HG02884 (cell line): ENCODE data around the gene KPNA2.
"Not testable (repeated sequence)": the region's sequence is repeated elsewhere in the genome, so short reads cannot be mapped to it uniquely, and the experiment has no call there.

Experiments
- ATAC-seq: cut with Tn5 transposase; IDR thresholded peaks from one replicate; pipeline ENCODE4 v1.9.1; 2021; ENCODE audit warnings: mild to moderate bottlenecking, moderate library complexity; ENCODE audit not compliant: unreplicated experiment

KPNA2 gene

DNA sequence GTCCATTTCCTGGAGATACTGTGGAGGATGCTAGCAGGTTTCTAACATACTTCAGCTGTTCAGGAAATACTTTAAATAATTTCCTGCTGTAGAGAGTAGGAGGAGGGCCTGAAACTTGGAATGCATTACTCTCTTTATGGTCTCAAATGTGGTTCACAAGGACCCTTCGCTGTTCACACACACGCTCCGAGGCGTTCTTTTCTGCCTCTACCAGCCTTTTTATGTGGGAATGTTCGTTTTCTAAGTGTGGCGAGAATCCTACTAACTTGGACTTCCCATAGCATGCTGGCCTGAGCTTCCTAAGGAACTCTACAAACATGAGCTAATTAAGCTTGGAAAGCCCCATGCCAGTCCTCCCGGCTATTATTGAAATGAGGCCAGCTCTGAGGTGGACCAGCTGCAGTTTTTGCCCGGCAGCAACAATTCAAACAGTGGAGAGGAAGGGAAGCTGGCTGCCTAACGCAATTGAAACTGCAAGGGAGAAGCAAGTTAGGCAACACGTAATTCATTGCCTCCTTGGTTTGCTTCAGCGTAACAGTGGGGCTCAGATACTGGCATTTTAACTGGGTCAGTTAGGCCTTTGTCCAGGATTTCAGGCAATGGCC, 18.9 kb downstream of the KPNA2 start:
- no peak for ATAC-seq

DNA sequence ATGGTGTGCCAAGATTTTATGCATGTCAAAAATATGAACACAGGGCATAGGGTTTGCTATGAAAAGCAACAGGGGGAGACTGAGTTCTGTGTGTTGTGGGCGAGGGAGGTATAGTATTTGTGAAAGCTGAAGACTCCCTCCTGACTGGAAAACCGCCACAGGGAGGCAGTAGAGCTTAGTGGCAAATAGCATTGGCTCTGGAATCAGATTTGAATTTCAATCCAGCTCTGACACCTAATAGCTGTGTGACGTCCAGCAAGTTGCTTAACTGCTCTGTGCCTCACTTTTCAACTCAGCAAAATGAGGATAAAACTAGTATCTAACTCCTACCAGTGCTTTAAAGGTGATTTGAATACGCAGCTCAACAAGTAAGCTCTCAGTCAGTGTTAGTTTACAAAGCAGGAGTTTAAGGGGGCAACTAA, 22.0 kb downstream of the KPNA2 start:
- ATAC-seq, result no peak

DNA sequence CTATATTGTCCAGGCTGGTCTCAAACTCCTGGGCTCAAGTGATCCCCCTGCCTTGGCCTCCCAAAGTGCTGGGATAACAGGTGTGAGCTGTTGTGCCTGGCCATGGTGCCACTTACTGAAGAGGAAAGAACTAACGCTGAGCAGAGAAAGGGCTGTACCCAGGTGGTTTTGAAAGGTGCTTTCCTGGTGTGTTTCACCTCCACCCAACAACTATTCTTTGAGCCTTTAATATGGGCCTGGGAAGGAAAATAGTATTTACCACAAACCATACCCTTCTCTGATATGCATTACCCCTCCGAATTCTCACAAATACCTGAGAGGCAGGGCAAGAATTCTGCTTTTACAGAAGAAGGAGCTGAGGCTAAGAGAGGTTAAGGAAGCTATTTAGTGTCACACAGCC, 24.8 kb downstream of the KPNA2 start:
- ATAC-seq, result no peak

DNA sequence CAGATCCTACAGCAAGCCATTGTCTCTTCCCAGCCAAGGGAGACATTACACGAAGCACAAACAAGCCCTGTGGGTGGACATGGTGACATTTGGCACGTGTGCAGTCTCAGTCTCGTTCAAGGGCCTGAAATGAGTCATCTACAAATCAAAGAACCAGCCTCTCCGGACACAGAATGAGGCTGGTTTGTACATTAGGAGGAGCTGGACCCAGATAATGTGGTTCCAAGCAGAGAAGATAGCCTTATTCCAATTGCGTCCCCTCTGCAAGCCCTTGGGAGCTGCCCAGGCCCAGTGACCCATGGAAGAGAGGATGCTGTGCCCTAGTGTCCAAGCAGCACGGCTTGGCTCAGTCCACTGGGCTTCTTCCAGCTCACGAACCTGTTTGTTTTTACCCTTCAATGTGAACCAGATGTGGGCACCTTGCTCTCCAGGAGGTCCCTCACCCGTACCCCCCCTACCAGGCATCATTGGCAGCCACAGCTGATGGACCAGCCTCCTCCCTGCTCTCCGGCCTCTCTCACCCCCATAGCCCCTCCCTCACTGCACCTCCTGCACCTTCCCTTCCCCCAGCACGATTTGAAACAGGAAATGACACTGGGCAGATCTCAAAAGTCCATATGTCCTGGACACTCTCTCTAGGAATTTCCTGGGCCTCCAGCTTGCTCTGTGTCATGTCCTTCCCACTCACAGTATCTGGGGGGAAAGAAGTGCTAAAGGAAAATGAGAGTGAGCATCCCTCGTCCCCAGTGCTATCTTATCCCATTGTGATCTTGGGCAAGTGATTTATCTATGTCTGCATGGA, 26.2 kb downstream of the KPNA2 start:
- ATAC-seq, result no peak

DNA sequence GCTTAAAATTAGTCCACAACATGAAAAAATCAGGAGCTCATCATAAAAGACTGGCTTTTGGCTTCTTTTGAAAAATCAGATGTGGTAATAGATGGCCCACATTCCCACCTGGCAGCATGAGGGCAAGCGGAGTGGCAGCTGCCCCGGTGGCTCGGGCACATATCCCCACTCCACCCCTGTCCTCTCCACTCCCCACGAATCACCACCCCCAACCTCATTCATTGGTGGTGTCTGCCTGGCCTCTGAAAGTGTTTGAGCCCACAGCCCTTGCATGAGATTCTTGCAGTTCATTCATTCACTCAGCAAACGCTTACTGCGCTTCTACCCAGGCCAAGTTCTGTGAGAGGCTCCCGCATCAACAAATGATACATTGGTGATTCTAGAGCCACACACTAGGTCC, 29.8 kb downstream of the KPNA2 start:
- ATAC-seq, result not testable (repeated sequence)

DNA sequence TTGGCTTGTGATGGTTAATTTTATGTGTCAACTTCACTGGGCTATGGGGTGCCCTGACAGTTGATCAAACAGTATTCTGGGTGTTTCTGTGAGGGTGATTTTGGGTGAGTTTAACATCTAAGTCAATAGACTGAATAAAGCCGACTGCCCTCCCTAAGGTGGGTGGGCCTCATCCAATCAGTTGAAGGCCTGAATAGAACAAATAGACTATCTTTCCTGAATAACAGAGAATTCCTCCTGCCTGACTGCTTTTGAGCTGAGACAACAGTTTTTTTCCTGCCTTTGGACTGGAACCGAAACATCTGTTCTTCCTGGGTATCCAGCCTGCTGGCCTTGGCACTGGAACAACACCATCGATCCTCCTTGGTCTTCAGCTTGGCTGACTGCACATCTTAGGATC, 33.0 kb downstream of the KPNA2 start:
- not testable (repeated sequence) for ATAC-seq

DNA sequence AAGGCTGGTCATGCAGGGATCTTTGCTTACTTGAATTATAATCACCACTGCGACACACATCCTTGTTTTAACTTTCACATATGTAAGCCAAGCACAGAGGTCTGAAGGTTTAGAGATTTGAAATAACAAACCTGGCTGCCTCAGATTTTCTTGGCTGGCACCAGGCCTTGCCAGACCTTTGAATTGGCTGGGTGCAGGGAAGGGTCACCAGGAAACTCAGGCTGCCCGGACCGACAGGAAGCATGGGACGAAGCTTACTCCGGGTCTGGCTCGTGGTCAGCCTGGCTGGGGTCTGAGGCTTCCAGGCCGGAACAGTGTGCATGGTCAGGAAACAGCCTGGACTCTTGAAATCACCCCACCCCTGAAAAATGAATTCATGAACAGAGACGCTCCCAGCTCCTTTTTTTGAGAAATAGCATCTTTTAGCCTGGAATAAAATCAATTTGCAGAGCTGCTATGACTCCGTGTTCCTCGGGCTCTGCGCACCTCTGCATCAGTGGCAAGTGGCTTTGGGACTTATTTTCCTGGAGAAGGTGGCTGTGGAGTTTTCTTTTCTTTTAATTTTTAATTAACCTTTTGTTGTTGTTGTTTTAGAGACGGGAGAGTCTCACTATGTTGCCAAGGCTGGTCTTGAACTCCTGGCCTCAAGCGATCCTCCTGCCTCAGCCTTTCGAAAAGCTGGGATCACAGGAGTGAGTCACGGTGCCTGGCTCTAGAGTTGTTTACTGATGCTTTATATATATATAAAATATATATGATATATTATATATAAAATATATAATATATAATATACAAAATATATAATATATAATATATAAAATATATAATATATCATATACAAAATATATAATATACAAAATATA, 35.3 kb downstream of the KPNA2 start:
- ATAC-seq, result not testable (repeated sequence)

DNA sequence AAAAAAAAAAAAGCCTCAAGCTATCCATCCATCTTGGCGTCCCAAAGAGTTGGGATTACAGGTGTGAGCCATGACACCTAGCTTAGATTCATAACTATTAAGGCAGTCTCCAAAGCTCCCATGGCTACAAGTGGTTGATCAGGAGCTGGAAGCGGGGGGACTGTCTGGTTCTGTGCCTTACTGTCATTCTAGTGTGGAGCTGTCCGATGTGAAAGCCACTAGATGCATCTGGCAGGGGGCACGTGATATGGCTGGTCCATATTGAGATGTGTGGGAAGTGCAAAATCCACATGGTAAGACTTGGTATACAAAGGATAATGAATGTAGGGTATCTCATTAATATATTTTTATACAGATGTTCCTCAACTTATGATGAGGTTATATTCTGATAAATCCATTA, 38.7 kb downstream of the KPNA2 start:
- no peak for ATAC-seq

DNA sequence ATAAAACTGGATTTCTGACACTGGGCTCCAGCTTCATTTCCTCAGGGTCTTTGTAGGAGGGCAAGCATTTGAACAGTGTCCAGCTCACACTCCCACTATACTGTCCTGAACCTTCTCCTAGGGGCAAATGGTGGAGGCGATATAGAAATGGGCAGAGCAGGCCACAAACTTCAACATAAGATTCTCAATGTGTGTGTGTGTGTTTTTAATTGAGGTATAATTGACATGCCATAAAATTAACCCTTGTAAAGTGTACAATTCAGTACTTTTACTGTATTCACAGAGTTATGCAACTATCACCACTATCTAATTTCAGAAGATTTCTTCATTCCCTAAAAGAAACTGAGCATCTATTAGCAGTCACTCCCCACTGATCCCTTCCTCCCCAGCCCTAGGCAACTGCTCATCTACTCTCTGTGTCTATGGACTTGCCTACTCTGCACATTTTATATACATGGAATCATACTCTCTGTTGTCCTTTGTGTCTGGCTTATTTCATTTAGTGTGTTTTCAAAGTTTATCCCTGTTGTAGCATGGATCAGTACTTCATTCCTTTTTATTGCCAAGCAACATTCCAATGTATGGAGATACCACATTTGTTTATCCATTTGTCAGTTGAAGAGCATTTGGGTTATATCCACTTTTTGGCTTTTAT, 40.5 kb downstream of the KPNA2 start:
- not testable (repeated sequence) for ATAC-seq

DNA sequence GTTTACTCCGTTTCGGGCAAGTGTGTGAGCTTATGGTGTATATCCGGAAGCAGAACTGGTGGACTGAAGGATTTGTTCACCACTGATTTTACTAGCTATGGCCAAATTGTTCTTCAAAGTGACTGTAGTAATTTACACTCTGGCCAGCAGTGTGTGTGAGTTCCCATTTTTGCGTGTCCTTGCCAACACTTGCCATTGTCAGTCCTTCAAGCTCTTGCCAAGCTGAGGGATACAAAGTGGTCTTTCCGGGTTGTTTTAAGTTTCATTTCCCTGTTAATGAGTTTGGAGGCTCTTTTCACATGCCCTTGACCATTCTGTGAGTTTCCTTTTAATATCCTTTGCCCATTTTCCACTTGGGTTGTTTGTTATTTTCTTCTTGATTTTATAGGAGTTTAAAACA, 42.0 kb downstream of the KPNA2 start:
- not testable (repeated sequence) for ATAC-seq

DNA sequence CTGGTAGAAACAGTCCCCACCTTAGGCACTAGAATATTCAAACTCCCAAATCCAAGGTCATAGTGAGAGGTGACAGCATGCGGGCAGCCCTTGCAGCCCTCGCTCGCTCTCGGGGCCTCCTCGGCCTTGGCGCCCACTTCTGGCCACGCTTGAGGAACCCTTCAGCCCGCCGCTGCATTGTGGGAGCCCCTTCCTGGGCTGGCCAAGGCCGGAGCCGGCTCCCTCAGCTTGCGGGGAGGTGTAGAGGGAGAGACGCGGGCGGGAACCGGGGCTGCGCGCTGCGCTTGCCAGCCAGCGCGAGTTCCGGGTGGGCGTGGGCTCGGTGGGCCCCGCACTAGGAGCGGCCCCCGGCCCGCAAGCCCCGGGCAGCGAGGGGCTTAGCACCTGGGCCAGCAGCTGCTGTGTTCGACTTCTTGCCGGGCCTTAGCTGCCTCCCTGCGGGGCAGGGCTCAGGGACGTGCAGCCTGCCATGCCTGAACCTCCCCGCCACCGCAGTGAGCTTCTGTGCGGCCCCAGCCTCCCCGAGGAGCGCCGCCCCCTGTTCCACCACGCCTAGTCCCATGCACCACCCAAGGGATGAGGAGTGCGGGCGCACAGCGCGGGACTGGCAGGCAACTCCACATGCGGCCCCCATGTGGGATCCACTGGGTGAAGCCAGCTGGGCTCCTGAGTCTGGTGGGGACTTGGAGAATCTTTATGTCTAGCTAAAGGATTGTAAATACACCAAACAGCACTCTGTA, 45.0 kb downstream of the KPNA2 start:
- ATAC-seq, result no peak

DNA sequence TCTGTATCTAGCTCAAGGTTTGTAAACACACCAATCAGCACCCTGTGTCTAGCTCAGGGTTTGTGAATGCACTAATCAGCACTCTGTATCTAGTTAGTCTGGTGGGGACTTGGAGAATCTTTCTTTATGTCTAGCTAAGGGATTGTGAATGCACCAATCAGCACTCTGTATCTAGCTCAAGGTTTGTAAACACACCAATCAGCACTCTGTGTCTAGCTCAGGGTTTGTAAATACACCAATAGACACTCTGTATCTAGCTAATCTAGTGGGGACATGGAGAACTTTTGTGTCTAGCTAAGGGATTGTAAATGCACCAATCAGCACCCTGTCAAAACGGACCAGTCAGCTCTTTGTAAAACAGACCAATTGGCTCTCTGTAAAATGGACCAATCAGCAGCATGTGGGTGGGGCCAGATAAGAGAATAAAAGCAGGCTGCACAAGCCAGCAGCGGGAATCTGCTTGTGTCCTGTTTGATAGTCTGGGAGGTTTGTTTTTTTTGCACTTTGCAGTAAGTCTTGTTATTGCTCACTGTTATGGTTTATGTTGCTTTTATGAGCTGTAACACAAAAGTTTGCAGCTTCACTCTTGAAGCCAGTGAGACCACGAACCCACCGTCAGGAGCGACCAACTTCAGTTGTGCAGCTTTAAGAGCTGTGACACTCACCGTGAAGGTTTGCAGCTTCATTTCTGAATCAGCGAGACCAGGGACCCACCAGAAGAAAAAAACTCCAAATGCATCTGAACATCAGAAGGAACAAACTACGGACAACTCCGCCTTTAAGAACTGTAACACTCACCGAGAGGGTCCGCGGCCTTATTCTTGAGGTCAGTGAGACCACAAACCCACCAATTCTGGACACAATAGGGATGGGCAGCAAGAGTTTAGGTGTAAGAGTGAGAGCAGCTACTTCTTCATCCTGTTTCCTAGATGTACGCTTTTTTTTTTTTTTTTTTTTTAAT, 46.0 kb downstream of the KPNA2 start:
- ATAC-seq, result not testable (repeated sequence)

DNA sequence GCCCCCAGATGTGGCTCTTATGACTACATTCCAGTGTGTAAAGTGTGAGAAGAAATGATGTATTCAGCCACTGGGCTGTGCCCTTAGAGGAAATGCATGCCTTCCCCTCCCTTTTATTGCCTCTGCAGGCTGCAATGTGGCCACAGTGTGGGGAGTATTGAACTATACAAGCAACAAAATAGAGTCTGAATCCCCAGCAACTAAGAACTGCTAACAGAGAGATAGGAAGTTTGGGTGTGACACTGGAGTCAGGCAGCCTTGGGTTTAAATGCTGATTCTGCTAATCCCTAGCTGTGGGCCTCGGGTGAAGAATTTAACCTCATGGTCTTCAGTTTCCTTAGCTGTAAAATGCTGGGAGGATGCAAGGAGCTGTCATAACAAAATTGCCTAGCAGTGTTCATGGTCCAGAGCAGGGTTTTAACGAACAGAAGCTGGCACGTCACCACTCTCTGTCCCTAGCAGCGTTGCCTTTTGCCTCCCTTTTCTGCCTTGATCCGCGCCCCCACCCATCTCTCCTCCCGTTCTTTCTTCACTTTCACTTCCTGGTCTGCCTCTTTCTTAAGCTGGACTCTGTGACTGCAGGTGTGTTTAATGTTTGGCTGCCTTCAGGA, 50.3 kb downstream of the KPNA2 start:
- ATAC-seq, result no peak

DNA sequence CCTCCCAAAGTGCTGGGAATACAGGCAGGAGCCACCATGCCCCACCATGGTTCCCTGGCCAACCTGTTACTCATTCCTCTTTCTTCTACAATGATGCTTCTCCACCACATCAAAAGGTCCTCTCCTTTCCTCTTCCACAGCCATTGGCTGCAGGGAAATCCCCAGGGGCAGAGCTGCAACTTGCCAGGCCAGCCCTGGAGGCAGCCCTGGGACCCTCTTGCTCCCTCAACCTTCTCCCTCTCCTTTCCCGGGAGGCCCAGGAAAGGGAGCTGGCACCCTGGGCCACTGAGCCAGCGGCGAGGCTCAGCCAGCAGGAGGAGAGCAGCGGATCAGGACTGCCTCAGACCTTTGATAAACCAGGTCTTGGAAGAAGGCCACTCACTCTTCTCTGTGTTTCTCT, 51.1 kb downstream of the KPNA2 start:
- not testable (repeated sequence) for ATAC-seq

DNA sequence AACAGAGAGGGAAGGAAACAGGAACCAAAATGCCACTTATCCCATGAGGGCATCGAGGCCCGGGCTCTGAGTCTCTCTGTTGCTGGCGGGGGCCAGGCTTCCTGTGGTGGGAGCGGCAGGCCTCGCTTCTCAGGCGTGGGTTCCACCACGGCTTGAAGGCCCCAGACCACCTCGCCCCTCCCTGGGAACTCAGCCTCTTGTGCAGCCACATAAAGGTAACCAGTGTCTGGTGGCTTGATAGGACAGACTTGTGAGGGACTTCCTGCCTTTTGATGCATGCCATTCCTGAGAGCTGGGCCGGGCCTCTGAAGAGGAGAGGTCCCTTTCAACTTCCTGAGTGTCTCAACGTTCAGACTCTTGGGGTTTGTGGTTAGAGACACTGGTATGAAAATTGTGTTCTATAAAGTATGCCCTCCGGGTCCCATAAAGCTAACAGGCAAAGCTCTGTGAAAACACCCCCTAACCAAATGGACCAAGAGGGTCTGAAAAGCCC, 51.6 kb downstream of the KPNA2 start:
- ATAC-seq, result not testable (repeated sequence)

DNA sequence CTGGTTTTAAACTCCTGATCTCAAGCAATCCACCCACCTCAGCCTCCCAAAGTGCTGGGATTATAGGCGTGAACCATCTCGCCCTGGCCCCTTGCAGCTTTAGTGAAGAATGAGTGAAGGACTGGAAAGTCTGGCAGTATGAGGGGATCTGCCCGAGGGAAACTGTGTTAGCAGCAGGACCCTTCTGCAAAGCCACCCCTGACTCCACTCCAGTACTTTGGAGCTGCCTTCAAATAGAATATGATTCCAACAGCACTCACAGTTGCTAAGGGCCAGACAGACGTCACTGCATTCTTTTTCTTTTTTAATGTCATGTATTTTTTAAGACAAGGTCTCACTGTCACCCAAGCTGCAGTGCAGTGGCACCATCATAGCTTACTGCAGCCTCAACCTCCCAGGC, 52.3 kb downstream of the KPNA2 start:
- ATAC-seq, result no peak

DNA sequence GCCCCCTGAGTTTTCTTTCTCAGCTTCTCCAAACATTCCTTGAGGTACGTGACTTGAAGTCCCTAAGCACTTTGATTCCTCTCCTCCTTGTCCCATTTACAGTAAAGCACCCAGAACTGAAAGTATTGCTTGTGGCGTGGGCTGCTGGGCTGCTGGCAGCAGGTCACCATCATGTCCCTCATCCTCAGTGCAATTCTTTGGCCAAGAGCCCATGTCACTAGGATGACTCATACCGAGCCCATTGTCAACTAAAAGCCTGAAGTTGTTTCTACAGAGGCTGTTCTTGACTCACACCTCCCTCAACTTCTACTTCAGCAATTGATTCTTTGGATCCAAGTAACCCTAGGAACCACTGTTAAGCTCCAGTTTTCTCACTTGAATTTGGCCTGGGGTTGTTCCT, 54.3 kb downstream of the KPNA2 start:
- peak; percentile 40 for ATAC-seq

DNA sequence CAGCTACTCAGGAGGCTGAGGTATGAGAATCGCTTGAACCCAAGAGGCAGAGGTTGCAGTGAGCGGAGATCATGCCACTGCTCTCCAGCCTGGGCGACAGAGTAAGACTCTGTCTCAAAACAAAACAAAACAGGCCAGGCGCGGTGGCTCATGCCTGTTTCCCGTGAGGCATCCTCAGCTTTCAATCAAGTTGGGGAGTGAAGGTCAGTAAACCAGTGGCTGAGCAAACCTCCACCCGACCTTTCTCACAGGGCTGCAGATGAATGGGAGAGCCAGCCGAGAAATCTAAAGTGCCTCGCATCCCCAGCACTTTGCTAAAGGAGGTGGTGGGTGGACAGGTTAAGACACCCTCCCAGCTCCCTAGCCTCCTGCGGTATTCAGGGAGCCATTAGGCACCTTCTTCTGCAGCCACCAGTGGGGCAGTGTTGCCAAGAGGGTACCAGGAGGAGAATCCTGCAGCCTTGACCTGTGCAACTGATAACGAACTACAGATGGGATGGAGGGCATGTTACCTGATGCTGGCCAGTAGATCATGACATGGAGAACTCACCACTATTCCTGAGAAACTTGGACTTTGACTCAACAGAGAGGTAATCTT, 59.0 kb downstream of the KPNA2 start:
- ATAC-seq, result no peak
